HCT116 (cell line): Measurements from ENCODE around the gene SPIN1. TPM values are rescaled to one million over a fixed set of nuclear protein-coding genes. Genes with fewer than 3 reads are reported as not detected.

Experiments
- ATAC-seq: fragments of 200-7000 bp; cut with Tn5 transposase; 2 replicates; pipeline ENCODE4 v1.9.1; 2020; ENCODE audit warnings: mild to moderate bottlenecking, moderate library complexity
- BruUV-seq: library from RNA; stranded (reverse); fragments of 400-500 nt; replicated peaks from 2 replicates; lab custom pipeline; 2021; lab: Mats Ljungman, UMichigan
- CTCF ChIA-PET: fragments of 300-600 bp; sonication (Branson Sonifier 250); formaldehyde crosslinking; loops from one replicate; lab custom pipeline; 2021; ENCODE audit warnings: antibody characterized with exemption; lab: Charles Lee
- POLR2A ChIA-PET: fragments of 300-600, 350-600 bp; sonication (Branson Sonifier 250); formaldehyde crosslinking; loops from one replicate; lab custom pipeline; 2021; ENCODE audit warnings: antibody characterized with exemption; lab: Charles Lee
- RAD21 ChIA-PET, 2 experiments: fragments of 300-600 bp; sonication (Branson Sonifier 250); formaldehyde crosslinking; loops; one replicate each; lab custom pipeline; 2023; ENCODE audit warnings: low total read pairs in 2 of 2; ENCODE audit not compliant: uncharacterized antibody in 2 of 2, unreplicated experiment in 2 of 2, low non-redundant PET in 1 of 2; lab: Charles Lee
- DNase-seq: peaks from one replicate; pipeline ENCODE4 v3.0.0-alpha.2; 2010; ENCODE audit warnings: low read depth, low spot score
- H2AFZ ChIP-seq: fragments of 200-600 bp; shearing (Covaris generic), sonication (generic); 2 replicates; pipeline ENCODE4 v1.6.1; 2017; ENCODE audit warnings: low read depth, mixed run types, mixed read lengths, antibody characterized with exemption, low read length; ENCODE audit not compliant: poor library complexity, severe bottlenecking
- H3K27ac ChIP-seq: 2 replicates; pipeline ENCODE4 v1.5.1; 2012; ENCODE audit warnings: low read depth, low read length
- H3K27me3 ChIP-seq: fragments of 200-600 bp; sonication (generic); 2 replicates; pipeline ENCODE4 v1.6.1; 2016; ENCODE audit warnings: mixed run types, low read length, mixed read lengths; ENCODE audit not compliant: insufficient read depth
- H3K36me3 ChIP-seq, 2 experiments: fragments of 200-500 bp in 1 of 2; fragments of 200-600 bp in 1 of 2; sonication (Bioruptor generic) in 1 of 2; sonication (generic) in 1 of 2; 2 replicates each; pipeline versions ENCODE4 v1.5.1 to v1.6.1; 2014 to 2016; ENCODE audit warnings: low read length in 2 of 2, inconsistent platforms in 1 of 2, mixed read lengths in 1 of 2, mixed run types in 1 of 2; ENCODE audit not compliant: insufficient read depth in 2 of 2, control insufficient read depth in 1 of 2
- H3K4me1 ChIP-seq, 2 experiments: fragments of 200-600 bp in 1 of 2; sonication (generic) in 1 of 2; 2 replicates each; pipeline versions ENCODE4 v1.5.1 to v1.6.1; 2012 to 2017; ENCODE audit warnings: low read length in 2 of 2, inconsistent platforms in 1 of 2, mild to moderate bottlenecking in 1 of 2, mixed read lengths in 1 of 2, mixed run types in 1 of 2, moderate library complexity in 1 of 2; ENCODE audit not compliant: insufficient read depth in 2 of 2, control insufficient read depth in 1 of 2
- H3K4me2 ChIP-seq: fragments of 200-600 bp; sonication (generic); 2 replicates; pipeline ENCODE4 v1.6.1; 2017; ENCODE audit warnings: mixed run types, low read length, mixed read lengths
- H3K4me3 ChIP-seq, 2 experiments: fragments of 200-600 bp in 1 of 2; sonication (generic) in 1 of 2; replicated peaks in 1 of 2; 2 replicates each; pipeline ENCODE4 v1.5.1; 2011 to 2016; ENCODE audit warnings: low read length in 2 of 2, control low read depth in 1 of 2, low read depth in 1 of 2, mild to moderate bottlenecking in 1 of 2, mixed read lengths in 1 of 2, mixed run types in 1 of 2
- H3K79me2 ChIP-seq: fragments of 200-600 bp; sonication (generic); 2 replicates; pipeline ENCODE4 v1.6.1; 2017; ENCODE audit warnings: mild to moderate bottlenecking, mixed run types, low read length, moderate library complexity, mixed read lengths; ENCODE audit not compliant: insufficient read depth
- H3K9ac ChIP-seq: fragments of 200-600 bp; sonication (generic); 2 replicates; pipeline ENCODE4 v1.6.1; 2016; ENCODE audit warnings: low read length, mixed read lengths
- H3K9me2 ChIP-seq: fragments of 200-600 bp; sonication (generic), shearing (Covaris generic); 2 replicates; pipeline ENCODE4 v1.6.1; 2017; ENCODE audit warnings: mixed run types, mild to moderate bottlenecking, moderate library complexity; ENCODE audit not compliant: insufficient read depth
- H3K9me3 ChIP-seq, 2 experiments: fragments of 200-500 bp in 1 of 2; fragments of 200-600 bp in 1 of 2; sonication (Bioruptor generic) in 1 of 2; sonication (generic) in 1 of 2; 2 replicates each; pipeline ENCODE4 v1.6.1; 2014 to 2017; ENCODE audit warnings: low read length in 2 of 2, mixed read lengths in 2 of 2, inconsistent platforms in 1 of 2, low read depth in 1 of 2, mild to moderate bottlenecking in 1 of 2, mixed run types in 1 of 2, moderate library complexity in 1 of 2; ENCODE audit not compliant: control insufficient read depth in 1 of 2, insufficient read depth in 1 of 2
- H4K20me1 ChIP-seq: fragments of 200-600 bp; sonication (generic), shearing (Covaris generic); 2 replicates; pipeline ENCODE4 v1.6.1; 2017; ENCODE audit warnings: mixed run types, mild to moderate bottlenecking, moderate library complexity; ENCODE audit not compliant: insufficient read depth
- ATF3 ChIP-seq: IDR thresholded peaks from 2 replicates; pipeline ENCODE4 v1.6.1; 2012
- CBX3 ChIP-seq: IDR thresholded peaks from 2 replicates; pipeline ENCODE4 v1.6.1; 2012; ENCODE audit warnings: low read depth
- CEBPB ChIP-seq: IDR thresholded peaks from 2 replicates; pipeline ENCODE4 v1.6.1; 2012; ENCODE audit warnings: low read depth
- EGR1 ChIP-seq: IDR thresholded peaks from 2 replicates; pipeline ENCODE4 v1.6.1; 2012; ENCODE audit warnings: low read depth
- ELF1 ChIP-seq: IDR thresholded peaks from 2 replicates; pipeline ENCODE4 v1.6.1; 2012; ENCODE audit warnings: low read depth, borderline replicate concordance
- EZH2 ChIP-seq: fragments of 200-600 bp; sonication (generic); IDR thresholded peaks from 2 replicates; pipeline ENCODE4 v1.6.1; 2017; ENCODE audit warnings: antibody characterized with exemption, mixed run types
- EZH2phosphoT487 ChIP-seq: fragments of 200-600 bp; IDR thresholded peaks from 2 replicates; pipeline ENCODE4 v1.6.1; 2018; ENCODE audit warnings: antibody characterized with exemption, borderline replicate concordance
- FOSL1 ChIP-seq: IDR thresholded peaks from 2 replicates; pipeline ENCODE4 v1.6.1; 2012; ENCODE audit warnings: low read depth
- JUND ChIP-seq: IDR thresholded peaks from 2 replicates; pipeline ENCODE4 v1.6.1; 2012
- MAX ChIP-seq: IDR thresholded peaks from 2 replicates; pipeline ENCODE4 v1.6.1; 2012
- POLR2A ChIP-seq: IDR thresholded peaks from 2 replicates; pipeline ENCODE4 v1.7.0; 2011; ENCODE audit warnings: borderline replicate concordance; ENCODE audit not compliant: insufficient read depth, insufficient read length; ENCODE audit errors: extremely low read depth
- POLR2AphosphoS5 ChIP-seq: IDR thresholded peaks from 2 replicates; pipeline ENCODE4 v1.6.1; 2011; ENCODE audit warnings: mild to moderate bottlenecking, low read depth, low read length, moderate library complexity
- RAD21 ChIP-seq: IDR thresholded peaks from 2 replicates; pipeline ENCODE4 v1.6.1; 2012; ENCODE audit warnings: low read depth, mild to moderate bottlenecking
- SIN3A ChIP-seq: IDR thresholded peaks from 2 replicates; pipeline ENCODE4 v1.6.1; 2012; ENCODE audit warnings: low read depth
- SP1 ChIP-seq: IDR thresholded peaks from 2 replicates; pipeline ENCODE4 v1.6.1; 2012; ENCODE audit warnings: low read depth
- SRF ChIP-seq: IDR thresholded peaks from 2 replicates; pipeline ENCODE4 v1.6.1; 2012; ENCODE audit warnings: low read depth
- TCF7L2 ChIP-seq: IDR thresholded peaks from 2 replicates; pipeline ENCODE4 v1.7.0; 2011; ENCODE audit warnings: borderline replicate concordance, inconsistent platforms; ENCODE audit not compliant: insufficient read depth, insufficient read length; ENCODE audit errors: extremely low read depth
- ZFX ChIP-seq: fragments of 450-650 bp; IDR thresholded peaks from 2 replicates; pipeline ENCODE4 v1.6.1; 2017
- intact Hi-C: fragments of 100-400 bp; cut with micrococcal nuclease; formaldehyde crosslinking; loops from 2 replicates; pipeline ENCODE4 v1.10.0; 2022
- total RNA-seq: library from RNA; stranded (reverse); gene quantifications from one replicate; pipeline ENCODE4 v1.2.1, GENCODE V29; 2021; ENCODE audit not compliant: unreplicated experiment
- TF ChIP-seq, protein P1 (sequence below): IDR thresholded peaks from 2 replicates; pipeline ENCODE4 v1.6.1; 2012; ENCODE audit warnings: low read depth
- TF ChIP-seq, protein P2 (sequence below): IDR thresholded peaks from 2 replicates; pipeline ENCODE4 v1.6.1; 2011; ENCODE audit warnings: mild to moderate bottlenecking, low read length, moderate library complexity; ENCODE audit not compliant: insufficient replicate concordance; ENCODE audit errors: extremely low read depth

Gene SPIN1
- total RNA-seq, 1 experiment from 2014 or later = 74.0 TPM

- Histone ChIP-seq H2AFZ (no peak overlapping the region), H3K79me2 (peaks cover 88% of the 10 kb centered on the region), H3K9me2 (no peaks in the 10 kb centered on the region), H3K27ac (no peak overlapping the region), H3K4me3 (no peak overlapping the region), H3K27me3 (no peaks in the 10 kb centered on the region), H3K9ac (no peak overlapping the region), H3K9me3 (no peaks in the 10 kb centered on the region), H4K20me1 (peaks cover 22% of the 10 kb centered on the region; the same call in 1 of the 2 replicates), H3K36me3 (peaks cover 0 to 2% of the 10 kb centered on the region in 2 experiments; a peak in 1 of 4 replicates), H3K4me2 (no peak overlapping the region), H3K4me1 (peaks cover 8 to 23% of the 10 kb centered on the region in 2 experiments)
- POLR2A ChIA-PET = no interaction called here
- no TSS peak for BruUV-seq
- TF ChIP-seq FOSL1 (no peak), POLR2AphosphoS5 (no peak), EZH2 (no peak), EGR1 (no peak), SIN3A (no peak), ATF3 (no peak), SP1 (no peak), EZH2phosphoT487 (no peak), TCF7L2 (no peak), ZFX (no peak), CEBPB (no peak), POLR2A (no peak), MAX (no peak), JUND (no peak), RAD21 (no peak), SRF (no peak), ELF1 (no peak), CBX3 (no peak)
- TF ChIP-seq, protein P1, sequence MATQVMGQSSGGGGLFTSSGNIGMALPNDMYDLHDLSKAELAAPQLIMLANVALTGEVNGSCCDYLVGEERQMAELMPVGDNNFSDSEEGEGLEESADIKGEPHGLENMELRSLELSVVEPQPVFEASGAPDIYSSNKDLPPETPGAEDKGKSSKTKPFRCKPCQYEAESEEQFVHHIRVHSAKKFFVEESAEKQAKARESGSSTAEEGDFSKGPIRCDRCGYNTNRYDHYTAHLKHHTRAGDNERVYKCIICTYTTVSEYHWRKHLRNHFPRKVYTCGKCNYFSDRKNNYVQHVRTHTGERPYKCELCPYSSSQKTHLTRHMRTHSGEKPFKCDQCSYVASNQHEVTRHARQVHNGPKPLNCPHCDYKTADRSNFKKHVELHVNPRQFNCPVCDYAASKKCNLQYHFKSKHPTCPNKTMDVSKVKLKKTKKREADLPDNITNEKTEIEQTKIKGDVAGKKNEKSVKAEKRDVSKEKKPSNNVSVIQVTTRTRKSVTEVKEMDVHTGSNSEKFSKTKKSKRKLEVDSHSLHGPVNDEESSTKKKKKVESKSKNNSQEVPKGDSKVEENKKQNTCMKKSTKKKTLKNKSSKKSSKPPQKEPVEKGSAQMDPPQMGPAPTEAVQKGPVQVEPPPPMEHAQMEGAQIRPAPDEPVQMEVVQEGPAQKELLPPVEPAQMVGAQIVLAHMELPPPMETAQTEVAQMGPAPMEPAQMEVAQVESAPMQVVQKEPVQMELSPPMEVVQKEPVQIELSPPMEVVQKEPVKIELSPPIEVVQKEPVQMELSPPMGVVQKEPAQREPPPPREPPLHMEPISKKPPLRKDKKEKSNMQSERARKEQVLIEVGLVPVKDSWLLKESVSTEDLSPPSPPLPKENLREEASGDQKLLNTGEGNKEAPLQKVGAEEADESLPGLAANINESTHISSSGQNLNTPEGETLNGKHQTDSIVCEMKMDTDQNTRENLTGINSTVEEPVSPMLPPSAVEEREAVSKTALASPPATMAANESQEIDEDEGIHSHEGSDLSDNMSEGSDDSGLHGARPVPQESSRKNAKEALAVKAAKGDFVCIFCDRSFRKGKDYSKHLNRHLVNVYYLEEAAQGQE = no peak
- TF ChIP-seq, protein P2, sequence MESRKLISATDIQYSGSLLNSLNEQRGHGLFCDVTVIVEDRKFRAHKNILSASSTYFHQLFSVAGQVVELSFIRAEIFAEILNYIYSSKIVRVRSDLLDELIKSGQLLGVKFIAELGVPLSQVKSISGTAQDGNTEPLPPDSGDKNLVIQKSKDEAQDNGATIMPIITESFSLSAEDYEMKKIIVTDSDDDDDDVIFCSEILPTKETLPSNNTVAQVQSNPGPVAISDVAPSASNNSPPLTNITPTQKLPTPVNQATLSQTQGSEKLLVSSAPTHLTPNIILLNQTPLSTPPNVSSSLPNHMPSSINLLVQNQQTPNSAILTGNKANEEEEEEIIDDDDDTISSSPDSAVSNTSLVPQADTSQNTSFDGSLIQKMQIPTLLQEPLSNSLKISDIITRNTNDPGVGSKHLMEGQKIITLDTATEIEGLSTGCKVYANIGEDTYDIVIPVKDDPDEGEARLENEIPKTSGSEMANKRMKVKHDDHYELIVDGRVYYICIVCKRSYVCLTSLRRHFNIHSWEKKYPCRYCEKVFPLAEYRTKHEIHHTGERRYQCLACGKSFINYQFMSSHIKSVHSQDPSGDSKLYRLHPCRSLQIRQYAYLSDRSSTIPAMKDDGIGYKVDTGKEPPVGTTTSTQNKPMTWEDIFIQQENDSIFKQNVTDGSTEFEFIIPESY = no peak
- intact Hi-C loops = loop anchor here (10.0 kb wide), 1 partner anchor 143 kb away; the partner anchor contains the start of gene NXNL2
- RAD21 ChIA-PET = no interaction called here
- CTCF ChIA-PET = no interaction called here
- ATAC-seq (no peak), DNase-seq (no peak)
Observed at GRCh38 chr9:88391921-88392320, 3.7 kb downstream of the SPIN1 start.
